Measurements from ENCODE around the gene NRXN2. TPM values are rescaled to one million over a fixed set of nuclear protein-coding genes. Genes with fewer than 3 reads are reported as not detected.

The NRXN2 gene
- total and polyA plus RNA-seq, 4 donors: 2.6 to 35.9 (median 15.6) TPM

GRCh38 chr11:64566915-64567891 lies 155.8 kb downstream of the NRXN2 start:
- intact Hi-C loops (cut with DNase I): no loop called here
- Histone ChIP-seq H3K36me3 (ENCODE audit: control insufficient read depth in 1 of 2, insufficient read depth in 2 of 2, low read length in 1 of 2) (no peaks in the 10 kb centered on the region), H3K27ac (ENCODE audit: low read depth in 1 of 2, low read length in 2 of 2) (no peak overlapping the region), H3K4me1 (ENCODE audit: control insufficient read depth in 1 of 2, insufficient read depth in 2 of 2, low read length in 2 of 2) (no peaks in the 10 kb centered on the region), H3K27me3 (ENCODE audit: control insufficient read depth in 1 of 2, insufficient read depth in 2 of 2, low read length in 1 of 2) (no peaks in the 10 kb centered on the region), H3K9me3 (ENCODE audit: control insufficient read depth, low read length) (no peaks in the 10 kb centered on the region), H3K4me3 (ENCODE audit: low read length in 2 of 2) (no peak overlapping the region)
- ATAC-seq (ENCODE audit: low FRiP score): no peak
- peak in 1 of 2 donors; percentile 48 for DNase-seq
- 90 to 91% methylated on average over 27 to 30 of the region's 30 CpGs for WGBS, 2 donors

- DNase-seq (no peak), ATAC-seq (ENCODE audit: low FRiP score) (peak; percentile 22)
- intact Hi-C loops (cut with DNase I): no loop called here
- H3K27me3 ChIP-seq (ENCODE audit: control insufficient read depth in 1 of 2, insufficient read depth in 2 of 2, low read length in 1 of 2): no peaks in the 10 kb centered on the region
- no peak overlapping the region for H3K4me3 ChIP-seq (ENCODE audit: low read length in 2 of 2)
- no peak overlapping the region for H3K27ac ChIP-seq (ENCODE audit: low read depth in 1 of 2, low read length in 2 of 2)
- 58 to 62% methylated on average over 18 of the region's 18 CpGs for WGBS, 2 donors
- no peaks in the 10 kb centered on the region for H3K36me3 ChIP-seq (ENCODE audit: control insufficient read depth in 1 of 2, insufficient read depth in 2 of 2, low read length in 1 of 2)
- no peaks in the 10 kb centered on the region for H3K4me1 ChIP-seq (ENCODE audit: control insufficient read depth in 1 of 2, insufficient read depth in 2 of 2, low read length in 2 of 2)
- H3K9me3 ChIP-seq (ENCODE audit: control insufficient read depth, low read length): no peaks in the 10 kb centered on the region
These were observed 156.7 kb downstream of the NRXN2 start for GRCh38 chr11:64566042-64566914.

DNA sequence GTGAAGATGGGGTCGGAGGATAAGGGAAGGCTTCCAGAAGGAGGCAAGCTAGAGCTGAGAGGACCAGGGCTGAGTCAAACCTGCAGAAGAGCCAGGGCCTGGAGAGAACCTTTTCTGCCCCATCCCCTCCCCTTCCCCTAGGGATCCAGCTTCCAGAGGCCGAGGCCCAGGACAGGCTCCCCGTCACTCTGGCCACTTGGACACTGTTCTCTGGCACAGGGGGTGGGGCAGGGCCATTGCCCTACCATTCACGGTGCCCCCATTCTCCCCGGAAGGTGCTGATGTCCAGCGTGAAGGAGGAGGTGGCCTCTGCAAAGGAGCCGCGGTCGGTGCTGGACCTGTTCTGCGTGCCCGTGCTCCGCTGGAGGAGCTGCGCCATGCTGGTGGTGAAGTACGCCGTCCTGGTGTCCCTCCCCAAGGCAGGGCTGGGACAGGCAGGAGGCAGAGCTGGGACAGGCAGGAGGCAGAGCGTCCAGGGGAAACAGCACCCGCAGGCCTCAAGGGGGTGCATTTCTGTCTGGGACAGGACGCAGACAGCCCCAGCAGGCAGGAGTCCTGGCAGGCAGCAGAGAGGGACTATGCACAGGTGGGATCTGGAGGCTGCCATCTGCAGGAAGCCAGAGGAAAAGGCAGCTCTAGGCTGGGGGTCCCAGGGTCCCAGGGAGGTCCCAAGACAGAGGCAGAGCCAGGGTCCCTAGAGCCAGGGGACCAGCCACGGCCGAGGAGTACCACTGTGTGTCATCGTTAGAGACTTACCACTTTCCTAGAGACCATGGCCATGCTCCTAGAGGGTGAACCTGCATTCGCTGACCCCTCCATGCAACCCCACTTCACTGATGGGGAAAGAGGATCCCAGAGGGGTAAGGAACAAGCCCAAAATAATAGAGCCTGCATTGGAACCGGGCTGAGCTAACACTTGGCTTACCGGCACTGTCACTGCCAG lies 157.8 kb downstream of the NRXN2 start:
- H3K4me1 ChIP-seq (ENCODE audit: control insufficient read depth in 1 of 2, insufficient read depth in 2 of 2, low read length in 2 of 2): no peaks in the 10 kb centered on the region
- H3K27me3 ChIP-seq (ENCODE audit: control insufficient read depth in 1 of 2, insufficient read depth in 2 of 2, low read length in 1 of 2): no peaks in the 10 kb centered on the region
- no peaks in the 10 kb centered on the region for H3K9me3 ChIP-seq (ENCODE audit: control insufficient read depth, low read length)
- no peaks in the 10 kb centered on the region for H3K36me3 ChIP-seq (ENCODE audit: control insufficient read depth in 1 of 2, insufficient read depth in 2 of 2, low read length in 1 of 2)
- DNase-seq (no peak), ATAC-seq (ENCODE audit: low FRiP score) (peak; percentile 19)
- H3K4me3 ChIP-seq (ENCODE audit: low read length in 2 of 2): no peak overlapping the region
- WGBS, 2 donors: 91 to 93% methylated on average over 24 of the region's 24 CpGs
- no peak overlapping the region for H3K27ac ChIP-seq (ENCODE audit: low read depth in 1 of 2, low read length in 2 of 2)
- intact Hi-C loops (cut with DNase I): no loop called here

DNA sequence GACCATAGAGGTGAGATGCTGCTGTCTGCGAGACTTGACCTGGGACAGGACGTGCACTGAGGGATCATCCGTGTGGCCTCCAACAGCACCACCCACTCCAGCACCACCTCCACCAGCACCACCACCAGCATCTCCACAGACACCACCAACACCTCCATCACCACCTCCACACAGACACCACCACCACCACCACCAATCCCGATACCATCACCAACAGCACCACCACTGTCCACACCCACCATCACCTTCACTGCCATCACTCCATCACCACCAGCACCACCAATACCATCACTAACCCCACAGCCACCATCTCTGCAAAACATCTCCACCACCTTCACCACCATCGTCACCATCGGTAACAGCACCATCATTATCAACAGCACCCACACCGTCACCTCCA lies 158.6 kb downstream of the NRXN2 start:
- Histone ChIP-seq H3K4me3 (ENCODE audit: low read length in 2 of 2) (no peak overlapping the region), H3K4me1 (ENCODE audit: control insufficient read depth in 1 of 2, insufficient read depth in 2 of 2, low read length in 2 of 2) (no peaks in the 10 kb centered on the region), H3K36me3 (ENCODE audit: control insufficient read depth in 1 of 2, insufficient read depth in 2 of 2, low read length in 1 of 2) (no peaks in the 10 kb centered on the region), H3K27ac (ENCODE audit: low read depth in 1 of 2, low read length in 2 of 2) (no peak overlapping the region), H3K9me3 (ENCODE audit: control insufficient read depth, low read length) (no peaks in the 10 kb centered on the region), H3K27me3 (ENCODE audit: control insufficient read depth in 1 of 2, insufficient read depth in 2 of 2, low read length in 1 of 2) (no peaks in the 10 kb centered on the region)
- DNase-seq (no peak), ATAC-seq (ENCODE audit: low FRiP score) (no peak)
- intact Hi-C loops (cut with DNase I): no loop called here
- WGBS, 2 donors: 97 to 98% methylated on average over 7 of the region's 7 CpGs

DNA sequence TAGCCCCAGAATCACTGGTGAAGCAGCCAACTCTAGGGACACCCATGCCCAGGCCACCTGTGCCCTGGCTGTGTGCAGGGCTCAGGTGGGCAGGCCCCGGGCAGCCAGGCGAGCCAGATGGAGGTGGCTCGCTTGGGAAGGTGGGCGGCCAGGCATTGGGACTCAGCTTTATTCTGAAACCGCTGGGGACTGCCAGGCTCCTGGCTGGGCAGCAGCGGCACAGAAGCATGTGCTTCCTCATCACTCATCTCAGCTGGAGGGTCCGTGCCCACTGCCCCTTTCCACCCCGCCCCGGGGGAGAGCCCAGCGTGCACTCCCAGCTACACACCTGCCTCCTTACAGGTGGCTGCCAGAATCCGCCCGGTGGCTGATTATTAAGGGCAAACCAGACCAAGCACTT lies 159.0 kb downstream of the NRXN2 start:
- WGBS, 2 donors: 85 to 91% methylated on average over 12 of the region's 12 CpGs
- H3K27me3 ChIP-seq (ENCODE audit: control insufficient read depth in 1 of 2, insufficient read depth in 2 of 2, low read length in 1 of 2): no peaks in the 10 kb centered on the region

DNA sequence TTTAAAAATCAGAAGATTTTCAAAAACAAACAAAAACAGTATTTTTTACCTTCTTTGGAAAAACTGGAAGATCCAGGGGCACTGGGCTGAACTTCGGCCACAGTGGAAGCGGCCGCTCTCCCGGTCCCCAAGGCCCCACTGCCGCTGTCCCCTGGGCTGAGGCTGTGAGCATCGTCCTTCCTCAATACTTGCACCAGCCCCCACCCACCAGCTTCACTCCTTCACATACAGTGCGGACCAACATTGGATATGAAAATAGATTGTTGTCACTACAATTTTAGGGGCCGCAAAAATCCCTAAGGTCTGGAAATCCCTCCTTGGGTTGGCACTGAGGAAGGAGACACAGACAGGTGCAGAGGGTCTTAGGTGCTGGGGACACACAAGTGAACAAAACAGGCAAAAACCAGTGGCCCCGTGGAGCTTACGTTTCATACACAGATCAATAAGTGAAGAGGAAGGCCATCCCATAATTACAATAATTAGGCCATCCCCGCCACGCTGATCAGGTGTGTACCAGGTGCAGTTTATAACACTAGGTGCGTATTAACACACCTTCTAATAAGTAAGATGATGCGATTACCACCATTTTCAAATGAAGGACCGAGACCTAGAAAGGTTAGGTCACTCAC lies 160.2 kb downstream of the NRXN2 start:
- Histone ChIP-seq H3K4me3 (ENCODE audit: low read length in 2 of 2) (no peak overlapping the region), H3K27ac (ENCODE audit: low read depth in 1 of 2, low read length in 2 of 2) (no peak overlapping the region), H3K9me3 (ENCODE audit: control insufficient read depth, low read length) (no peaks in the 10 kb centered on the region), H3K36me3 (ENCODE audit: control insufficient read depth in 1 of 2, insufficient read depth in 2 of 2, low read length in 1 of 2) (no peaks in the 10 kb centered on the region), H3K4me1 (ENCODE audit: control insufficient read depth in 1 of 2, insufficient read depth in 2 of 2, low read length in 2 of 2) (no peaks in the 10 kb centered on the region), H3K27me3 (ENCODE audit: control insufficient read depth in 1 of 2, insufficient read depth in 2 of 2, low read length in 1 of 2) (no peaks in the 10 kb centered on the region)
- ATAC-seq (ENCODE audit: low FRiP score) (no peak), DNase-seq (peak in 1 of 2 donors; percentile 64)
- intact Hi-C loops (cut with DNase I): no loop called here
- WGBS, 2 donors: 95 to 97% methylated on average over 15 of the region's 15 CpGs

More for the DNA sequence above, 159.0 kb downstream of the NRXN2 start:
- H3K27ac ChIP-seq (ENCODE audit: low read depth in 1 of 2, low read length in 2 of 2): no peak overlapping the region
- DNase-seq: peak in 1 of 2 donors; percentile 70
- no peaks in the 10 kb centered on the region for H3K4me1 ChIP-seq (ENCODE audit: control insufficient read depth in 1 of 2, insufficient read depth in 2 of 2, low read length in 2 of 2)
- H3K36me3 ChIP-seq (ENCODE audit: control insufficient read depth in 1 of 2, insufficient read depth in 2 of 2, low read length in 1 of 2): no peaks in the 10 kb centered on the region
- ATAC-seq (ENCODE audit: low FRiP score): no peak
- intact Hi-C loops (cut with DNase I): no loop called here
- H3K4me3 ChIP-seq (ENCODE audit: low read length in 2 of 2): no peak overlapping the region
- H3K9me3 ChIP-seq (ENCODE audit: control insufficient read depth, low read length): no peaks in the 10 kb centered on the region

DNA sequence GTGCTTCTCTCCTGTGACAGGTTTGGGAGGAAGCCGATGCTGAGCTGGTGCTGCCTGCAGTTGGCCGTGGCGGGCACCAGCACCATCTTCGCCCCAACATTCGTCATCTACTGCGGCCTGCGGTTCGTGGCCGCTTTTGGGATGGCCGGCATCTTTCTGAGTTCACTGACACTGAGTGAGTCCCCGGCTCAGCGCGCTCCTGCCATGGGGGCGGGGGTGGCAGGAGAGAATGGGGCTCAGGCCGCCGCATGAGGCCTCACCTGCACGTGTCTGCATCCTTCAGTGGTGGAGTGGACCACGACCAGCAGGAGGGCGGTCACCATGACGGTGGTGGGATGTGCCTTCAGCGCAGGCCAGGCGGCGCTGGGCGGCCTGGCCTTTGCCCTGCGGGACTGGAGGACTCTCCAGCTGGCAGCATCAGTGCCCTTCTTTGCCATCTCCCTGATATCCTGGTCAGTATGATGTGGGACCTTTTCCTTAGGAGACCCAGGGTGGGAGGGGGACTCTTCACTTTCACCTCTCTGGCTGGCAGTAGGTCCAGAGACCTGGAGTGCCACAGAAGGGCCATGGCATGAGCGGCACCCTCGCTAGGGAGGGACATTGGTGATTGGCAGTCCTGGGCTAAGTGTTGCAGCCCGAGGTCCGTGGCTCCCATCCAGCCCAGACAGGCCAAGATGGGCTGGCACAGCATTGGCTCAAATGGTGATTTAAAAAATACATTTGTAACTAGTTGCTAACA lies 160.8 kb downstream of the NRXN2 start:
- ATAC-seq (ENCODE audit: low FRiP score) (no peak), DNase-seq (no peak)
- H3K4me3 ChIP-seq (ENCODE audit: low read length in 2 of 2): no peak overlapping the region
- H3K9me3 ChIP-seq (ENCODE audit: control insufficient read depth, low read length): no peaks in the 10 kb centered on the region
- H3K27ac ChIP-seq (ENCODE audit: low read depth in 1 of 2, low read length in 2 of 2): no peak overlapping the region
- H3K27me3 ChIP-seq (ENCODE audit: control insufficient read depth in 1 of 2, insufficient read depth in 2 of 2, low read length in 1 of 2): no peaks in the 10 kb centered on the region
- no peaks in the 10 kb centered on the region for H3K36me3 ChIP-seq (ENCODE audit: control insufficient read depth in 1 of 2, insufficient read depth in 2 of 2, low read length in 1 of 2)
- H3K4me1 ChIP-seq (ENCODE audit: control insufficient read depth in 1 of 2, insufficient read depth in 2 of 2, low read length in 2 of 2): no peaks in the 10 kb centered on the region
- 89 to 91% methylated on average over 29 of the region's 29 CpGs for WGBS, 2 donors
- intact Hi-C loops (cut with DNase I): no loop called here
